HepG2 (cell line): ENCODE data around the gene XPNPEP2.

ENCODE experiments used
- CBFB ChIP-seq: sonication (generic); formaldehyde crosslinking; IDR thresholded peaks from 2 replicates; pipeline ENCODE4 v1.4.0; 2020; ENCODE audit warnings: missing genetic modification reagents
- CTCF ChIP-seq: sonication (generic); formaldehyde crosslinking; IDR thresholded peaks from 2 replicates; pipeline ENCODE4 v1.5.0; 2020; ENCODE audit warnings: mild to moderate bottlenecking, missing genetic modification reagents, moderate library complexity
- GTF2F1 ChIP-seq: fragments of 150-350 bp; IDR thresholded peaks from 2 replicates; pipeline ENCODE4 v1.6.1; 2014; ENCODE audit warnings: low read length
- IKZF5 ChIP-seq: IDR thresholded peaks from 2 replicates; pipeline ENCODE4 v1.6.1; 2018; ENCODE audit warnings: missing genetic modification reagents, mild to moderate bottlenecking, missing compliant biosample characterization
- IRF2 ChIP-seq: IDR thresholded peaks from 2 replicates; pipeline ENCODE4 v1.6.1; 2018; ENCODE audit warnings: missing genetic modification reagents, missing compliant biosample characterization
- ISX ChIP-seq: sonication (generic); formaldehyde crosslinking; conservative IDR thresholded peaks from 2 replicates; pipeline ENCODE4 v1.5.0; 2020; ENCODE audit warnings: missing genetic modification reagents
- MIER2 ChIP-seq: IDR thresholded peaks from 2 replicates; pipeline ENCODE4 v1.6.1; 2016; ENCODE audit warnings: missing biosample characterization, missing genetic modification reagents
- POGZ ChIP-seq: sonication (generic); formaldehyde crosslinking; IDR thresholded peaks from 2 replicates; pipeline ENCODE4 v1.4.0; 2020; ENCODE audit warnings: mild to moderate bottlenecking, missing genetic modification reagents
- REL ChIP-seq: sonication (generic); formaldehyde crosslinking; conservative IDR thresholded peaks from 2 replicates; pipeline ENCODE4 v1.8.0; 2022; ENCODE audit warnings: mild to moderate bottlenecking, missing genetic modification reagents, moderate library complexity
- STAT6 ChIP-seq: sonication (generic); formaldehyde crosslinking; IDR thresholded peaks from 2 replicates; pipeline ENCODE4 v1.4.0; 2020; ENCODE audit warnings: missing genetic modification reagents, mild to moderate bottlenecking, borderline replicate concordance
- ZBTB49 ChIP-seq: sonication (generic); formaldehyde crosslinking; IDR thresholded peaks from 2 replicates; pipeline ENCODE4 v1.4.0; 2020; ENCODE audit warnings: missing genetic modification reagents, borderline replicate concordance
- ZKSCAN8 ChIP-seq: IDR thresholded peaks from 2 replicates; pipeline ENCODE4 v1.6.1; 2016; ENCODE audit warnings: borderline replicate concordance, missing genetic modification reagents, missing compliant biosample characterization
- ZNF281 ChIP-seq: sonication (generic); formaldehyde crosslinking; IDR thresholded peaks from 2 replicates; pipeline ENCODE4 v1.4.0; 2020; ENCODE audit warnings: missing genetic modification reagents, borderline replicate concordance

GRCh38 chrX:129714581-129714980, 24.2 kb upstream of the XPNPEP2 start:
- TF ChIP-seq CTCF (CRISPR knock-in tag) (no peak), ZNF281 (CRISPR knock-in tag) (no peak), MIER2 (CRISPR knock-in tag) (no peak), ZBTB49 (CRISPR knock-in tag) (no peak), IRF2 (CRISPR knock-in tag) (no peak), CBFB (no peak), ZKSCAN8 (CRISPR knock-in tag) (no peak), IKZF5 (CRISPR knock-in tag) (no peak), STAT6 (CRISPR knock-in tag) (no peak), GTF2F1 (no peak), ISX (no peak), POGZ (CRISPR knock-in tag) (no peak), REL (no peak)
